GM21576 (cell line): ENCODE results near the gene FLT4.

ENCODE experiments used
- ATAC-seq: cut with Tn5 transposase; IDR thresholded peaks from one replicate; pipeline ENCODE4 v1.9.1; 2021; ENCODE audit warnings: mild to moderate bottlenecking, moderate library complexity; ENCODE audit not compliant: unreplicated experiment

Gene FLT4

GRCh38 chr5:180643191-180643851 lies 6.1 kb downstream of the FLT4 start:
- no peak for ATAC-seq

- no peak for ATAC-seq
Observed at GRCh38 chr5:180642779-180643178, 6.6 kb downstream of the FLT4 start.

DNA sequence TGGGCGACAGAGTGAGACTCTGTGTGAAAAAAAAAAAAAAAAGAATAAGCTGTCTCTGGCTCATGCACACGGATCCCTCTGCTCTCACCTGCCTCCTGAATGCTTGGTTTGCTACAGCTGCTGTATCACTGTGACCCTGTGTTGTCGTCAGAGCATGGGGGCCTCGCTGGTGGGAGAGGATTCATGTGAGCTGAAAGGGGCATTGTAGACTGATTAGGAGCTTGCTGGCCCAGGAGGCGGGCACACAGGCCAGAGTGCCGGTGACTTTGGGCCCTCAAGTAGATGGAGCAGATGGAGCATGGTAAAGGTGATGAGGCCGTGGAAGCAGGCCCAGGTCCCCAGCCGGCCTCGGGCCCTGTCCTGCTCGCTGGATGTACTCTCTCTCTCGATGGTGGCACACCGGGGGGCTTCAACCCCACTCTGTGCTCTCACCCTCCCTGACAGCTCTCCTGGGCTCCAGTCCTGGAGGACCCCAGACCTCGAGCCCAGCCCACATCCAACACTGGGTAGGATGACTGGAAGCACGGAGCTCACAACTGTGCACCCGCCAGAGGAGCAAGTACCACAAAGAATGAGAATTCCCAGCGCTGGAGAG lies 7.1 kb downstream of the FLT4 start:
- ATAC-seq, result no peak

DNA sequence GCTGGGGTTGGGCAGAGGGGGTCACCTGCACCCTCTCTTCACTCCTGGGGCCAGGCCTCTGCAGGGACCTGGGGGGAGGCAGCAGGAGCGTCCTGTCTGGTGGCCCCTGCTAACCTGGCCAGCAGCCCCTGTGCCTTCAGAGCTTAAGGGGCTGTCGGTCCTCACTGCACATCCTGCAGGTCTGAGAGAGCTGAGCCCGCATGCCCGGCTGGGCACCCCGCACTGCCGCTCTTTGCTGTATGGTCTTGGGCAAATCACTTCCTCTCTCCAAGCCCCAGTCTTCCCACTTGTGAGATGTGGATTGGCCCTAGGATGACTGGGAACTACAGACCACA lies 7.9 kb downstream of the FLT4 start:
- ATAC-seq, result no peak

DNA sequence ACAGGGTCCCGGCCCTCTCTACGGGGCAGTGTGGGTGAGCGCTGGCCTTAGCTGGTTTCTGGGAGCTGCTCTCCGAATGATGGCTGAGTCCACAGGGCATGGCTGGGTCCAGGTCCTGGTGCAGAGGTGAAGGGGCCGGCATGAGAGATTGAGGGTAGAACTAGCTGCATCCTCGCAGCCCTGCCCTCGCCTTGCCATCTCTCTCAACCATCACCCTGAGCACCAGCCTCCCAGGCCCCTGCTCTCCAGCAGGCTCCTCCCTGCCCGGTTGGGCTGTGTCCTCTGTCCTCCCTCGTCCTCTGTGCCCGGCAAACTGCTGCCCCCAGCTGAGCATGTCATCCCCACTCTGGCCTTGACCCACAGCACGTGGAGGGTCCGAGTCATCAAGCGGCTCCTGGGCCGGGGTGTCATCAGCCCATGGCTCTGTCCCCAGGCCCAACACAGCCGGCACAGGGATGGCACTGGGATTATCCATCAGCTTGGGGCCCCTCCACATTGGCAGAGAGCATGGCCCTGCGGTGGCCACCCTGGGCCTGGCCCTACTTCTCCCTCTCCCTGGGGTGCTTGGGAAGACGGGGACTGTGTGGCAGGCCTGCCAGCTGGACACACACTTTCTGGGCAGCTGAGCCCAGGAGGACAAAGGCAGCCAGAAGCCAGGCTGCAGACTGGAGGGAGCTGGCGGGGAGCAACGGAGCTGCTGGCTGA lies 8.4 kb downstream of the FLT4 start:
- ATAC-seq, result no peak

DNA sequence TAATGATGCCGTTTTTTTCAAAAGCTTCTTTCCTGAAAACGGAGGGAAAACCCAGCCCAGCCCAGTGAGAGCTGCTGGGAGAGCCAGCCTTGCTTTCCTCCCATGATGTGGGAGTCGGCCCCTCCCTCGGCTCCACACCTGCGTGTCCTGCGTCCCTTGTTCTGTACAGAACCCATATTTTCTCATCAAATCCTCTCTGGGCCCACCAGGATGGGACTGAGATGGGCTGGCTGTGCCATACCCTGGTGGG lies 8.9 kb downstream of the FLT4 start:
- no peak for ATAC-seq

- ATAC-seq, result no peak
Observed at GRCh38 chr5:180639741-180640610, 9.4 kb downstream of the FLT4 start.

DNA sequence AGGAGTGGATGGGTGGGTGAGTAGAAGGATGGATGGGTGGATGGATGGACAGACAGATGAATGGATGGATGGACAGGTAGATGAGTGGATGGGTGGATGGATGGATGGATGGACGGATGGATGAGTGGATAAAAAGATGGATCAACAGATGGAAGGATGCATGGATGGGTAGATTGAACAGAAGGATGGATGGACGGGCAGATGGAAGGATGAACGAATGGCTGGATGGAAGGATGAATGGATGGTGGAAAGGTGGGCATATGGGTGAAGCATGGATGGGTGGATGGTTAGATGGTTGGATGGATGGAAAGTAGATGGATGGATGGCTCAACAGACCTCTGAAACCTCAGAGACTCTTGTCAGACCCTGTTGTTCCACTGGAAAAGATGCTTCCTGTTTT lies 10.1 kb downstream of the FLT4 start:
- no peak for ATAC-seq

- ATAC-seq, result no peak
Observed at GRCh38 chr5:180637962-180638680, 11.3 kb downstream of the FLT4 start.

DNA sequence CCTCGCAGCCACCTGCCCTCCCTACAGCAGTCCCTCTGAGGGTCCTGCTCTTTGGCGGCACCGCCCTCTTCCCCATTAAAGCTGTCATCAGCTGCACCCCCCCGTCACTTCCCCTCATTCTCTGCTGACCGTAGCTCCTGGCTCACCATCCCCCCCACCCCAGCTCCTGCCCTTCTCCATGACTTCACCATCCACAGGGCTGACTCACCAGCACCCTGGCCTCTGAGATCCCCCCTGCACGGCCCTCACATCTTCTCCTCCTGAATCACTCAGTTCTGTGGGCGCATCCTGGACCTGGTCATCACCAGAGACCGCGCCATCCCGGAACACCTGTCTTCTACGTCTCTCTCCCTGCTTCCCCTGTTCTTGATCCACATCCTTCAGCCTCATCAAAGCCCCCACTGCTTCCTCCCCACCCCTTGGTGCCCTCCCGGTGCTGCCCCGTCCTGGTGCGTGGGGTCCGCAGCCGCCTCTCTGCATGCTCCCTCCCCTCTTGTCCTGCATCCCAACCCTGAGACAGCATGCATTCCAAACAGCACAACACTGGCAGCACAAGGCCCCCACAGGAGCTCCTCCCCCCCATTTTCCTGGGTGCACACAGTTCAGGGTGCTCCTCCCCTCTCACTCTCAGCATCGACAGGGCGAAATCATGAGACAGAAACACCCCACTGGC lies 12.9 kb downstream of the FLT4 start:
- ATAC-seq, result no peak

DNA sequence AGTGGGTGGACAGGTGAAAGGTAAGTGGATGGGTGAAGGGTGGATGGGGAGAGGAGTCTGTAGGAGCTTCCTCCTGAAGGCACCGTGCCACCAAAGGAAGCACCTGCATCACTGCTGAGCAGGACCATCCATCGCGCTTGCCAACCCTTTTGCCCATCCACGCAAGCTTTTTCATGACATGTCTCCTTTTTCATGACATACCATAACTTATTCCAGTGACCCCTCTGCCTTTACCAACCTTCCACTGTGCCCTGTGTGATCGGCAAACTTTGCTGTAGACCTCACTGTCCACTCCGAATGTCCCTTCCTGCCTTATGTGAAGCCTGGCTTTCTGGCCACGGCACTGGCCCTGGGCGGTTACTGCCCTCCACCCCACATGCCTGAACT lies 13.4 kb downstream of the FLT4 start:
- ATAC-seq, result no peak

GRCh38 chr5:180633283-180634177 lies 15.9 kb downstream of the FLT4 start:
- ATAC-seq, result no peak

GRCh38 chr5:180632768-180633167 lies 16.6 kb downstream of the FLT4 start:
- ATAC-seq, result no peak

DNA sequence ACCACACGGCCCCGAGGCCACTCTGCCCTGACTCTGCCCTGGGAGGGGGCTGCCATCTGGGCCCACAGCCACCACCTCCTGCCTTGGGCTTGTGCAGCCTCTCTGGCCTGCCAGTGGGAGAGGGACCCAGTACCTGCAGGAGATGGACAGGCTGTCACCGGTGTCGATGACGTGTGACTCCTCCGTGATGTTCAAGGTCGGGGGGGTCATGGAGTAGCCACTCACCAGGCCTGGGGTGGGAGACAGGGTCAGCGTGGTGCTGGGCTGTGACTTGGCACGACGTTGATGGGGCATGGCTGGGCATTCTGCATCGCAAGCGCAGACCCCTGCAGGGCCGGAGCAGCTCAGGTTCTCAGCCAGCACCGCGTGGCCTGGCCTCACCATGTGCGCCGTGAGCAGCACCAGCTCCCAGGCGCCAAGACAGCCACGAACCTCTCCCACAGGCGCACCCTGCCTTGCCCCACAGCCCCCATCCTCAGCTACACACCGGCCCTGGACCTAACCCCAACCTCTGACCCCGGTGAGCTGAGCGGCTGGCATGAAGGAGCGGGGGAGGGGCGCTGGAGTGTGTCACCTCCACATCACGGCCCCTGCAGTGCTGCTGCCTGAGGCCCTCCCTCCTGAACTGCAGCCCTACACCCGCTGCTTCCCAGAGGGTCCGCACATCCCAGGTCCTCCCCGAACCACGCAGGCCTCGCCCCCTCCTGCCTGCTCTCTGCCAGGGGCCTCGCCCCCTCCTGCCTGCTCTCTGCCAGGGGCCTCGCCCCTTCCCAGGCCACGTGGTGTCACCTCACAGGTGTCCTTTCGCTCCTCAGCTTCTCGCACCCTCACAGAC lies 17.6 kb downstream of the FLT4 start:
- no peak for ATAC-seq

GRCh38 chr5:180630426-180630825 lies 19.0 kb downstream of the FLT4 start:
- ATAC-seq, result no peak

GRCh38 chr5:180629831-180630382 lies 19.5 kb downstream of the FLT4 start:
- no peak for ATAC-seq

DNA sequence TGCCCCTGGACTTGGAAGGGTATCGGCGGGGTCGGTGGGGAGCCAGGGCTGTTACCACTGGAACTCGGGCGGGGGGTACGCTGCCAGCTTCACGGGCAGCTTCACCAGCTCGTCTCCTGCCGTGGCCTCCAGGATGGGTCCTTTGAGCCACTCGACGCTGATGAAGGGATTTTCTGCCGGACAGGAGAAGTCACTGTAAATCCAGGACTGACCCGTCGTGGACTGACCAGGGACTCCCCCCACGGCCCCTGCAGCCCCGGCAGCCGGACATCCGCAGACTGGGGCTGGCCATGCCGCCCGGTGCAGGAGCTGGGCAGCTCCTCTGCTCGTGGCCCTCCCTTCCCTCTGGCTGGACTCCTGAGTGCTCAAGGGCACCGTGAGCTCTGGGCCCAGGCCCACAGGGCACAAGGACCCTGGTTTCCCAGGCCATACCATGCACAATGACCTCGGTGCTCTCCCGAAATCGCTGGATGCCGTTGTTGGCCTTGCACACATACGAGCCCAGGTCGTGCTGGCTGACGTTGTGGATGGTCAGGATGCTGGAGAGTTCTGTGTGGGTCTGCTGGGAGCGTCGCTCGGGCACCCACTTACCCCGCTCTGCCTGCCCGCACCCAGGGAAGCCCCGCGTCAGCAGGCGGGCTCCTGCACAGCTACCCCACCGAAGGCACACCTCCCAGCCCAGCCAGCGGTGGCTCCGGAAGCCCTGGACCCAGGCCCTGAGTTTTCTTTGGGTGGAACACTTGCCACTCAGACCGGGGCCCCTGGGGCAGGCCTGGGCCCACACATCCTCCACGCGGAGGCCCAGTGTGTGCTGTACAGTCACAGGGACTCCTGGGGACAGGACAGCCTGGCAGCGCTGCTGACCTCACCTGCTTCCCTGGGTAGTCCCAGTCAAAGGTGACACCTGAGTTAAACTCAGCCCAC lies 20.3 kb downstream of the FLT4 start:
- no peak for ATAC-seq
